Adrenal gland (tissue), 12 donors: Measurements from ENCODE around the gene RNF180. TPM values are rescaled to one million over a fixed set of nuclear protein-coding genes. Genes with fewer than 3 reads are reported as not detected.

Source experiments
- DNase-seq, 7 donors: peaks; one replicate each; pipeline ENCODE4 v3.0.0-alpha.2; 2019 to 2020
- H3K27ac ChIP-seq, 5 donors: fragments of 200-600 bp; sonication (generic) in 4 of 5; 1 replicate in 3 of 5; 2 replicates in 2 of 5; pipeline versions ENCODE4 v1.5.1 to v1.8.0; 2016 to 2020; ENCODE audit warnings: mild to moderate bottlenecking in 1 of 5
- H3K27me3 ChIP-seq: fragments of 200-600 bp; 2 replicates; pipeline ENCODE4 v1.8.0; 2021
- H3K36me3 ChIP-seq, 2 donors: fragments of 200-600 bp; replicated peaks in 1 of 2; 1 replicate in 1 of 2; 2 replicates in 1 of 2; pipeline versions ENCODE4 v1.5.1 to v1.8.0; 2018 to 2022
- H3K4me1 ChIP-seq, 2 donors: fragments of 200-600 bp; replicated peaks in 1 of 2; 1 replicate in 1 of 2; 2 replicates in 1 of 2; pipeline versions ENCODE4 v1.5.1 to v1.8.0; 2018 to 2021
- H3K4me3 ChIP-seq, 4 donors: fragments of 200-600 bp; sonication (generic) in 3 of 4; one replicate each; pipeline ENCODE4 v1.5.1; 2016 to 2018
- H3K9me3 ChIP-seq, 3 donors: fragments of 200-600 bp; sonication (generic) in 1 of 3; replicated peaks in 1 of 3; 1 replicate in 2 of 3; 2 replicates in 1 of 3; pipeline versions ENCODE4 v1.5.1 to v1.8.0; 2016 to 2021
- CTCF ChIP-seq, 6 experiments: fragments of 450-650 bp in 4 of 6; fragments of 200-600 bp in 2 of 6; sonication (generic) in 1 of 6; IDR thresholded peaks; 1 replicate in 5 of 6; 2 replicates in 1 of 6; pipeline versions ENCODE4 v1.5.1 to v1.8.0; 2016 to 2021; ENCODE audit warnings: antibody characterized with exemption in 6 of 6, mild to moderate bottlenecking in 2 of 6, moderate library complexity in 1 of 6
- POLR2A ChIP-seq, 2 donors: fragments of 450-650 bp; IDR thresholded peaks; one replicate each; pipeline ENCODE4 v1.6.1; 2017; ENCODE audit warnings: antibody characterized with exemption in 2 of 2, mild to moderate bottlenecking in 2 of 2, moderate library complexity in 1 of 2
- WGBS, 4 donors: extraction: QIAGEN DNeasy Blood & Tissue Kit in 2 of 4; methylation state at CpG; one replicate each; pipeline versions ENCODE4 v1.1.5 to v1.1.7; 2013 to 2017; 5-methylcytosine and 5-hydroxymethylcytosine counted together
- intact Hi-C, 2 donors: fragments of 100-400 bp; cut with DNase I; formaldehyde crosslinking; loops; one replicate each; pipeline versions ENCODE4 v1.14.1 to v1.15.0; 2022 to 2023
- polyA plus RNA-seq, 3 donors: library from polyadenylated mRNA; stranded (reverse); fragments of 200-250 nt in 2 of 3; fragments of 350-450 nt in 1 of 3; fragmentation: Illumina TruSeq in 1 of 3; extraction: RNeasy Lipid Tissue Mini Kit (QIAGEN cat#74804) in 1 of 3; gene quantifications; one replicate each; pipeline ENCODE4 v1.2.3, GENCODE V29; 2013 to 2014
- total RNA-seq, 9 donors: library from RNA; depleted of rRNA in 4 of 9; stranded (reverse); fragments of >200 nt in 4 of 9; fragments of 120-200 nt in 1 of 9; fragmentation: NEBNext Ultra II Directional in 1 of 9; extraction: Animal tissue kit (Norgen Biotek cat#: 25700) in 1 of 9; gene quantifications; one replicate each; pipeline versions ENCODE4 v1.1.0 to v1.2.4, GENCODE V29; 2013 to 2023
- donor health status: healthy with polysubstance abuse.
- donor health status: Bipolar disorder and iron deficiency.
- donor health status: DM: yes; HTN: yes; CAD: no.
- donor health status: DM: no; HTN: no; CAD: no.
- donor health status: DM: no; HTN: no; CAD: no.
- donor health status: DM: yes; HTN: yes; CAD: no.

Gene RNF180
- total and polyA plus RNA-seq, 12 donors = 1.5 to 21.7 (median 9.2) TPM

GRCh38 chr5:64158827-64159226 lies 6.8 kb upstream of the RNF180 start:
- WGBS, 4 donors = 84 to 95% (median 92%) methylated on average over 2 of the region's 2 CpGs
- intact Hi-C loops = no loop called here

GRCh38 chr5:64160201-64160600 lies 5.4 kb upstream of the RNF180 start:
- Histone ChIP-seq H3K27me3 (no peaks in the 10 kb centered on the region), H3K27ac (no peak overlapping the region), H3K4me3 (no peak overlapping the region), H3K36me3 (no peaks in the 10 kb centered on the region), H3K4me1 (peaks cover 0 to 2% of the 10 kb centered on the region in 2 donors), H3K9me3 (no peaks in the 10 kb centered on the region)
- intact Hi-C loops = no loop called here
- TF ChIP-seq CTCF (IDR thresholded peaks at IDR 0.05) (no peak), POLR2A (IDR thresholded peaks at IDR 0.05) (no peak)
- no peak for DNase-seq
- WGBS, 4 donors = 92 to 93% (median 93%) methylated on average over 6 of the region's 6 CpGs

More at GRCh38 chr5:64158827-64159226, 6.8 kb upstream of the RNF180 start:
- H3K4me1 ChIP-seq = no peaks in the 10 kb centered on the region
- DNase-seq = no peak
- no peaks in the 10 kb centered on the region for H3K9me3 ChIP-seq
- no peak for TF ChIP-seq CTCF (IDR thresholded peaks at IDR 0.05)
- TF ChIP-seq POLR2A (IDR thresholded peaks at IDR 0.05) = no peak
- H3K36me3 ChIP-seq = no peaks in the 10 kb centered on the region
- no peak overlapping the region for H3K27ac ChIP-seq
- H3K4me3 ChIP-seq = no peak overlapping the region
- H3K27me3 ChIP-seq = no peaks in the 10 kb centered on the region

- Histone ChIP-seq H3K4me1 (peaks cover 0 to 4% of the 10 kb centered on the region in 2 donors), H3K36me3 (no peaks in the 10 kb centered on the region), H3K27me3 (no peaks in the 10 kb centered on the region), H3K9me3 (no peaks in the 10 kb centered on the region), H3K4me3 (no peak overlapping the region), H3K27ac (no peak overlapping the region)
- TF ChIP-seq POLR2A (IDR thresholded peaks at IDR 0.05) (no peak), CTCF (IDR thresholded peaks at IDR 0.05) (no peak)
- DNase-seq = no peak
- 81 to 86% (median 84%) methylated on average over 3 of the region's 3 CpGs for WGBS, 4 donors
- intact Hi-C loops = no loop called here
Observed at GRCh38 chr5:64161420-64161819, 4.2 kb upstream of the RNF180 start.

- Histone ChIP-seq H3K9me3 (no peaks in the 10 kb centered on the region), H3K27ac (no peak overlapping the region), H3K4me1 (peaks cover 4% of the 10 kb centered on the region in 2 donors), H3K27me3 (no peaks in the 10 kb centered on the region), H3K36me3 (no peaks in the 10 kb centered on the region), H3K4me3 (no peak overlapping the region)
- intact Hi-C loops = no loop called here
- no peak for TF ChIP-seq CTCF (IDR thresholded peaks at IDR 0.05)
- no peak for TF ChIP-seq POLR2A (IDR thresholded peaks at IDR 0.05)
- no peak for DNase-seq
Observed at GRCh38 chr5:64163135-64163534, 2.5 kb upstream of the RNF180 start.
